ENCODE results near the gene LYPD5. TPM values are rescaled to one million over a fixed set of nuclear protein-coding genes. Genes with fewer than 3 reads are reported as not detected.
"Not testable (repeated sequence)": the region's sequence is repeated elsewhere in the genome, so short reads cannot be mapped to it uniquely, and the experiment has no call there.

The LYPD5 gene
- total and polyA plus RNA-seq, 8 donors: 0.20 to 6.3 (median 0.55) TPM

DNA sequence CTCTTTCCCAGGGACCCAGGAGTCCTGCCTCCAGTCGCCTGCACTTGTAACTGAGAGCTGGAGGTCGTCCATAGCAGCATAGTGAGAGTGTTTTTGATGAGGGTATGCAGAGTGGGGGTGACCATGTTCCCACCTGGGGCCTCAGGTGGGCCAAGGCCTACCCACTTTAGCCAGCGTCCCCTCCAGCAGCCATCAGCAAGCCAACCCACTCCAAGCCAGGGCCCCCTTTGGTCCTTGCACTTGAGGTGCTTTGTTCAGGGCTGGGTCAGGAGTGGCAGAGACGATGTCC lies 35.5 kb downstream of the LYPD5 start:
- no peak overlapping the region for H3K27ac ChIP-seq
- no peaks in the 10 kb centered on the region for H3K27me3 ChIP-seq
- no peaks in the 10 kb centered on the region for H3K36me3 ChIP-seq
- TF ChIP-seq, protein P1, sequence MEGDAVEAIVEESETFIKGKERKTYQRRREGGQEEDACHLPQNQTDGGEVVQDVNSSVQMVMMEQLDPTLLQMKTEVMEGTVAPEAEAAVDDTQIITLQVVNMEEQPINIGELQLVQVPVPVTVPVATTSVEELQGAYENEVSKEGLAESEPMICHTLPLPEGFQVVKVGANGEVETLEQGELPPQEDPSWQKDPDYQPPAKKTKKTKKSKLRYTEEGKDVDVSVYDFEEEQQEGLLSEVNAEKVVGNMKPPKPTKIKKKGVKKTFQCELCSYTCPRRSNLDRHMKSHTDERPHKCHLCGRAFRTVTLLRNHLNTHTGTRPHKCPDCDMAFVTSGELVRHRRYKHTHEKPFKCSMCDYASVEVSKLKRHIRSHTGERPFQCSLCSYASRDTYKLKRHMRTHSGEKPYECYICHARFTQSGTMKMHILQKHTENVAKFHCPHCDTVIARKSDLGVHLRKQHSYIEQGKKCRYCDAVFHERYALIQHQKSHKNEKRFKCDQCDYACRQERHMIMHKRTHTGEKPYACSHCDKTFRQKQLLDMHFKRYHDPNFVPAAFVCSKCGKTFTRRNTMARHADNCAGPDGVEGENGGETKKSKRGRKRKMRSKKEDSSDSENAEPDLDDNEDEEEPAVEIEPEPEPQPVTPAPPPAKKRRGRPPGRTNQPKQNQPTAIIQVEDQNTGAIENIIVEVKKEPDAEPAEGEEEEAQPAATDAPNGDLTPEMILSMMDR (IDR thresholded peaks at IDR 0.05): peak in 1 of 2 donors; percentile 2
- DNase-seq: no peak
- no peak overlapping the region for H3K4me3 ChIP-seq
- intact Hi-C loops (cut with DNase I): no loop called here
- peaks cover 10 to 75% of the 10 kb centered on the region in 2 donors for H3K4me1 ChIP-seq
- no peaks in the 10 kb centered on the region for H3K9me3 ChIP-seq
- no peak for ATAC-seq

DNA sequence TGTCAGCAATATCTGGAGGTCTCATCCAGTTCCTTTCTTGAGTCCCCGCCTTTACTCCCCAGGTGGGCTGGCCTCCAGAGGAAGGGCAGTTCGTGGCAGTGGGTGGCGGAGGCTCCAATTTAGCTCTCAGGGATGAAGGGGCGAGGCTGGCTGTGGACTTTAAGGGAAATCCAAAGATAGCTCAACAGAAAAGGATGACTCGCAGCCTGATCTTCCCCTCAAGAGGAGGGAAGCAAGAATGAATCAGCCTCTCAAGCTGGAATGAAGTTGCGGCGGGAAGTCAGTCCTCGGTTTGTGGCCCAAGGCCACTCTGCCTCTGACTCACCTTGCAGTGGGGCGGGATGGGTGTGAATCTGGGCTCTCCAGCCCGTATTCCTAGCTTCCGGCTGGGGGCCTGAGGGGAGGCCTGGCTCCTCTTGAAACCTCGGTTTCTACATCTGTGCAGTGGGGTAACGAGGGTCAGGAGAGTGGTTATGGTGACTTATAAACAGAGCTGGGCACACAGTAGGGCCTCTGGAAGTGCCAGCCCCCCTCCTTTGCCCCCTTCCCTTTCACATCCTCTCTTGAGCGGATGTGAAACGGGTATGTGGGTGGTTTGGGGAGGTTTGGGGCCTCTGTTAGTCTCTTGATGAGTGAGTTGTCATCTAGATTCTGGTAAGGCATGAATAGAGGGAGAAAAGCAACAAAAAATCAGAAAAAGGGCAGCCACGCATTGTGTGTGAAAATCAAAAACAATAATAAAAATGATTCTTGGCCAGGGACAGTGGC lies 37.0 kb downstream of the LYPD5 start:
- no peak overlapping the region for H3K4me3 ChIP-seq
- DNase-seq (peak in 1 of 4 donors; percentile 84), ATAC-seq (peak; percentile 89)
- peaks cover 10 to 75% of the 10 kb centered on the region in 2 donors for H3K4me1 ChIP-seq
- peak overlapping the region; percentile 67 to 73 for H3K27ac ChIP-seq
- intact Hi-C loops (cut with DNase I): no loop called here
- H3K27me3 ChIP-seq: no peaks in the 10 kb centered on the region
- no peaks in the 10 kb centered on the region for H3K36me3 ChIP-seq
- no peaks in the 10 kb centered on the region for H3K9me3 ChIP-seq
- TF ChIP-seq, protein P1 (IDR thresholded peaks at IDR 0.05): no peak

DNA sequence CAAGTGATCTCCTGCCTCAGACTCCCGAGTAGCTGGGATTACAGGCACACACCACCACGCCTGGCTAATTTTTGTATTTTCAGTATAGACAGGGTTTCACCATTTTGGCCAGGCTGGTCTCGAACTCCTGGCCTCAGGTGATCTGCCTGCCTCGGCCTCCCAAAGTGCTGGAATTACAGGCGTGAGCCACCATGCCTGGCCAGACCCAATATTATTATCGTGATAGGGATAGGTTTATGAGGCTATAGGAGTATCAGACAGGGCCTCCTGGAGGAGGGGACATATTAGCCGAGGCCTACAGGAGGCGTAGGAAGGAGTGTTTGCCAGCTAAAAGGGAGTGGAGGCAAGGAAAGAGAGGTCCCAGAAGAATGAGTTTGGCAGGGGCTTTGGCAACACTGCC lies 37.6 kb downstream of the LYPD5 start:
- Histone ChIP-seq H3K27ac (peak overlapping the region; percentile 67 to 73), H3K4me1 (peaks cover 10 to 69% of the 10 kb centered on the region in 2 donors)
- H3K9me3 ChIP-seq; DNase-seq; H3K27me3 ChIP-seq; H3K36me3 ChIP-seq; intact Hi-C loops (cut with DNase I); H3K4me3 ChIP-seq: not testable (repeated sequence)
- peak; percentile 6 for ATAC-seq

DNA sequence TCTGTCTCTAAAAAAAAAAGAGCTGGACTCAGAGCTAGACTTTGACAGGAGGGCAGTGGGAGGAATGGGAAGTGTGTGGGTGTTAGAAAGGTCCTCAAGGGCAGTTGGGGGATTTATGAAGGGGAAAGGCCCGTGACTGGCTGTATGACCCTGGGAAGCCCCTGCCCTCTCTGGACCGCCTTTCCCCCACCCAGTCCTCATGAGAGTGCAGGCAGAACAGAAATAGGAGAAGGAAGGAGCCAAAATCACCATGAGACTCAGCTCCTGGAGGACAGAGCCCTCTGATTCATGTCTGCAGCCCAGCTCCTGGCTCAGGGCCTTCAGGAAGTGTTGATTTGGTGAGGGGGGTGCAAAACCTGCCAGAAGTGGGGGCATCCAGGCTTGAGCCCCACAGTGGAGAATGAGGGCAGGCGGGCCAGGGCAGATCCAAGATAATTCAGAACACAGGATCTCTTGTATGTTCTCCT lies 38.7 kb downstream of the LYPD5 start:
- no peaks in the 10 kb centered on the region for H3K36me3 ChIP-seq
- DNase-seq: no peak
- peak; percentile 31 for ATAC-seq
- intact Hi-C loops (cut with DNase I): no loop called here
- H3K27ac ChIP-seq: peak overlapping the region in 1 of 2 donors; percentile 50
- no peaks in the 10 kb centered on the region for H3K9me3 ChIP-seq
- TF ChIP-seq, protein P1 (IDR thresholded peaks at IDR 0.05): no peak
- peaks cover 10 to 57% of the 10 kb centered on the region in 2 donors for H3K4me1 ChIP-seq
- H3K27me3 ChIP-seq: no peaks in the 10 kb centered on the region
- no peak overlapping the region for H3K4me3 ChIP-seq

DNA sequence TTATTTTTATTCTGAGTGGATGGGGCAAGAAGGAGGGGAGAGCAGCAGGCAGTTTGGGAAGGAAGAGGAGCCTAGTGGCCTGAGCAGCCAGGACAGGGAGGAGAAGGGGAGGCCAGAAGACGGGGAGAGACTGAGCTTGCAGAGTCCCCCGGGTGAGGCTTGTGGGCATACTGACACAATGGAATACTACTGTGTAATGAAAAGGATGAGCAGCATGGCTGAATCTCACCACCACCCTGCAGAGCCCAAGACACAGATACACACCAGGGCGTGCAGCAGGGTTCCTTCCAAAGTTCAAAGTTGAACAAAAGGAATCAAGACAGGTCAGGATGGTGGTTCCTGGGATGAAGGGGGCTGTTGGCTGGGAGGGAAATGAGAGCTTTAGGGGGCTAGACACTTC lies 39.4 kb downstream of the LYPD5 start:
- DNase-seq (no peak), ATAC-seq (no peak)
- Histone ChIP-seq H3K36me3 (no peaks in the 10 kb centered on the region), H3K9me3 (no peaks in the 10 kb centered on the region), H3K27me3 (no peaks in the 10 kb centered on the region), H3K4me3 (no peak overlapping the region), H3K4me1 (peaks cover 10 to 53% of the 10 kb centered on the region in 2 donors), H3K27ac (no peak overlapping the region)
- TF ChIP-seq, protein P1 (IDR thresholded peaks at IDR 0.05): no peak
- intact Hi-C loops (cut with DNase I): no loop called here

DNA sequence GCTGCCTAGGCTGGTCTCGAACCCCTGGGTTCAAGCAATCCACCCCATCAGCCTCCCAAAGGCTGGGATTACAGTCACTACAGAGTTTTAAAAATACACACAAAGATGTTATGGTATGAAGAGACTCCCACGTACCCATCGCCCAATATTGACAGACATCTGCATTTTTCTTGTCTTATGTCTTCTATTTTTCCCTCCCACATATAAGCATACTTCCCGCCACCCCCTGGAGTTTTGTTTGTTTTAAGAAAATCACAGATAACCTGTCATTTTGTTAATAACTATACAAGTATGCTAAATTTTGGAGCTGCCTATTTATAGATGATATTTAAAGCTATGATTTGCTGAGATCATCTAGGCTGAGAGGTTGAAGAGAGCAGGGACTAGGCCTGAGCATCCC lies 41.3 kb downstream of the LYPD5 start:
- ATAC-seq: no peak
- Histone ChIP-seq H3K27me3 (no peaks in the 10 kb centered on the region), H3K4me3 (no peak overlapping the region), H3K27ac (no peak overlapping the region), H3K36me3 (no peaks in the 10 kb centered on the region), H3K4me1 (peaks cover 10 to 53% of the 10 kb centered on the region in 2 donors), H3K9me3 (no peaks in the 10 kb centered on the region)
- TF ChIP-seq, protein P1 (IDR thresholded peaks at IDR 0.05): no peak
- intact Hi-C loops (cut with DNase I): no loop called here
- DNase-seq: no peak
